Astrocyte of the cerebellum (primary cell): ENCODE results near the gene RCL1.

Source experiments
- DNase-seq: peaks from one replicate; pipeline ENCODE4 v3.0.0-alpha.2; 2011; ENCODE audit warnings: low read depth
- H3K4me3 ChIP-seq: 2 replicates; pipeline ENCODE4 v1.5.1; 2011; ENCODE audit warnings: mild to moderate bottlenecking, low read depth, low read length, moderate library complexity
- in situ Hi-C: cut with HindIII; loops from 2 replicates; pipeline ENCODE4 v1.10.0; 2017; ENCODE audit warnings: low sequenced_read_pairs
- TF ChIP-seq, protein P1 (sequence below): IDR thresholded peaks from 2 replicates; pipeline ENCODE4 v1.5.1; 2012; ENCODE audit warnings: low read length, low read depth, moderate library complexity, mild to moderate bottlenecking; ENCODE audit errors: missing control alignments

RCL1 gene

GRCh38 chr9:4799775-4800174, 7.0 kb downstream of the RCL1 start:
- TF ChIP-seq, protein P1, sequence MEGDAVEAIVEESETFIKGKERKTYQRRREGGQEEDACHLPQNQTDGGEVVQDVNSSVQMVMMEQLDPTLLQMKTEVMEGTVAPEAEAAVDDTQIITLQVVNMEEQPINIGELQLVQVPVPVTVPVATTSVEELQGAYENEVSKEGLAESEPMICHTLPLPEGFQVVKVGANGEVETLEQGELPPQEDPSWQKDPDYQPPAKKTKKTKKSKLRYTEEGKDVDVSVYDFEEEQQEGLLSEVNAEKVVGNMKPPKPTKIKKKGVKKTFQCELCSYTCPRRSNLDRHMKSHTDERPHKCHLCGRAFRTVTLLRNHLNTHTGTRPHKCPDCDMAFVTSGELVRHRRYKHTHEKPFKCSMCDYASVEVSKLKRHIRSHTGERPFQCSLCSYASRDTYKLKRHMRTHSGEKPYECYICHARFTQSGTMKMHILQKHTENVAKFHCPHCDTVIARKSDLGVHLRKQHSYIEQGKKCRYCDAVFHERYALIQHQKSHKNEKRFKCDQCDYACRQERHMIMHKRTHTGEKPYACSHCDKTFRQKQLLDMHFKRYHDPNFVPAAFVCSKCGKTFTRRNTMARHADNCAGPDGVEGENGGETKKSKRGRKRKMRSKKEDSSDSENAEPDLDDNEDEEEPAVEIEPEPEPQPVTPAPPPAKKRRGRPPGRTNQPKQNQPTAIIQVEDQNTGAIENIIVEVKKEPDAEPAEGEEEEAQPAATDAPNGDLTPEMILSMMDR = no peak
- no peak overlapping the region for H3K4me3 ChIP-seq
- DNase-seq = no peak
- in situ Hi-C loops = no loop called here

DNA sequence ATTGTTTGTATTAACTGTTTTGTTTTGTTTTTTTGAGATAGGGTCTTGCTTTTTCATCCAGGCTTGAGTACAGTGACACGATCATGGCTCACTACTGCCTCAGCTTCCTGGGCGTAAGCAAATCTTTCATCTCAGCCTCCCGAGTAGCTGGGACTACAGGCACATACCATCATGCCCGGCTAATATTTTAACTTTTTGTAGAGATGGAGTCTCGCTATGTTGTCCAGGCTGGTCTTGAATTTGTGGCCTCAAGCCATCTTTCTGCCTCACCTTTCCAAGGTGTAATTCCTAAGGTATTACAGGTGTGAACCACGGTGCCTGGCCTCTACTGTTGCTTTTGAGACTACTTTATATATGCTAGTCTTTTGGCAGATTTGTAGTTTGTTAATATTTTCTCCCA, 8.4 kb downstream of the RCL1 start:
- in situ Hi-C loops = no loop called here
- TF ChIP-seq, protein P1 = no peak
- H3K4me3 ChIP-seq = no peak overlapping the region
- DNase-seq = no peak

- in situ Hi-C loops = no loop called here
- TF ChIP-seq, protein P1 = no peak
- no peak overlapping the region for H3K4me3 ChIP-seq
- no peak for DNase-seq
Measured at GRCh38 chr9:4803670-4804530, 11.2 kb downstream of the RCL1 start.

- in situ Hi-C loops = no loop called here
- TF ChIP-seq, protein P1 = no peak
- no peak overlapping the region for H3K4me3 ChIP-seq
- no peak for DNase-seq
Measured at GRCh38 chr9:4804531-4805016, 11.8 kb downstream of the RCL1 start.

DNA sequence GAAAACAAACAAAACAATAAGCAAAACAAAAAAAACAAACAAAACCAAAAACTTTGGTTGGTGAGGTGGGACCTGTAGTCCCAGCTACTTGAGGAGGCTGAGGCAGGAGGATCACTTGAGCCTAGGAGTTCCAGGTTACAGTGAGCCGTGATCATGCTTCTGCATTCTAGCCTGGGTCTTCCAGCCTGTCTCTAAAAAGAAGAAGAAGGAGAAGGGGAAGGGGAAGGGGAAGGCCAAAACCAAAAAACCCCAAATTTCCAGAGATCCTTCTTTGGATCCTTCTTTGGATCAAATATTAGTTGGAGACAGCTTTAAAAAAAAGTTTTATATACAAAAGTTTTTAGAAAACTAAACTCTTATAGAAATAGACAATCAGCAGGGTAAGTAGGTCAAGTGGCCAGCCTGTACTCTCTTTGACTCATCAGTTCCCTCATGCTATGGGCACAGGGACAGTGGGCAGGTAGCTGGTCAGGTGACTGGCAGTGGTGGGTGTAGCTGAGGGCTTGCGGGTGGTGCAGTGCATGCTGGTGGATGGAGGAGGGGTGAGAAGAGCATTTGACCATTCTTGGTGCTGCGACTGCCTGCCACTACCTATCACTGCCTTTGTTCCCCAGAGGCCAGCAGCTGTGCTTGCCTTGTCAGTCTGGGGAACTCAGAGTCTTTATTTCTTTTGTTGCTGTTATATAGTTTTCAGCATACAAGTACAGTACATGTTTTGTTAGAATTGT, 12.6 kb downstream of the RCL1 start:
- in situ Hi-C loops = no loop called here
- no peak overlapping the region for H3K4me3 ChIP-seq
- DNase-seq = no peak
- TF ChIP-seq, protein P1 = no peak

- in situ Hi-C loops = no loop called here
- DNase-seq = no peak
- TF ChIP-seq, protein P1 = no peak
- no peak overlapping the region for H3K4me3 ChIP-seq
Measured at GRCh38 chr9:4810565-4810964, 17.8 kb downstream of the RCL1 start.
